Nucleus accumbens (tissue), 56 donors: ENCODE results near the gene NPS.

Source experiments
- DNase-seq, 56 donors: peaks; one replicate each; lab custom pipeline; 2025; lab: John Stamatoyannopoulos, UW

Gene NPS

DNA sequence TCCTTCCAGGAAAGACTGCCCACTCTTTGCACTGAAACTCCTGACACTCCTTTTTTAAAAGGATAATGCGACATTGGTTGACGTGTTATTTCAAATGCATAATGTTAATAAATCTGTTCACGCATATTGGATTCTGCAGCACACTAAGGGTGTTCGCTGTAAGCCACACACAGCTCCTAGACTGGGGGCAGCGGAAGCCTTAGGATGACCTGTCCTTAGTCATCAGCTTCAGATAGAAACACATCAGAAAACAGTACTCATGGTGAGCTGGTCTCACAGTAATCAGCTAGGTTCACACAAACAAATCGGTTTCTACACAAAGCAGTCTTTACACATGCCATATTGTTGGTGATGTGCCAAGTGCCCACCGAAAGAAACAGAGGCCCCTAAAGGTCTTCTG, 4.3 kb downstream of the NPS start:
- DNase-seq, result no peak

DNA sequence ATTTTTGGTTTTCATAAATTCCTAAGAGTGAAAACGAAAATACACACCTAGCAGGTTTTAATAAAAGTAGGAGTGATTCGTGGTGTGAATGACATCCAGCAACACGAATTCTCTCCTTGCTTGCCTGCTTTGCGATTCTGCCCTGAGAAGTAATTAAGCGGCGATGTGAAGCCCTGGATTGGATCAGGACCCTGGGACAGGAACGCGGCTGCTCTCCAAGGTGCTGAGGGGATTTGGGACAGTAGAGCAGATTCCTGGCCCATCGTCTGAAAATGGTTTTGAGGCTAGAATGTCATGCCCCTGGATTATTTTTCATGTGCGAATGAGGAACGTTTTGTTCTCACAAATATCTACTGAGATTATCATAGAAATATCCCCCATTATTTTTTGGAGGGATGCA, 7.8 kb downstream of the NPS start:
- peak in 1 of 56 donors; percentile 11 for DNase-seq

DNA sequence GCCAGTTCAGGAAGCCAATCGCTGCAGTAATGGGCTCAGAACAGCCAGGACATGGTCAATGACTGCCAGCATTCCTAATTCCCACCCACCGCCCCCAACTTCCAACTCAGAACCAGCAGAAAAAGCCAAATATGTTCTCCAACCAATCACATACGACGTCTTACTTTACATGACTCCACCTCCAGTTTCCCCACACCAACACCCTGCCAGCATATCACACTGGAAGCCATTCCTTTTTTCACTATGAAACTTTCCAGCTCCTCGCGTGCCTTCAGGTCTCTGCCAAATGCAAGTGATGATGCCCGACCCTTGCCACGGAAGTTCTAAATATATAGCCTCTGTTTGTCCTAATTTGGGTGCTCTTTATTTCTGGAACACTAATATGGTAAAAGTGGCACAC, 12.5 kb downstream of the NPS start:
- no peak for DNase-seq

DNA sequence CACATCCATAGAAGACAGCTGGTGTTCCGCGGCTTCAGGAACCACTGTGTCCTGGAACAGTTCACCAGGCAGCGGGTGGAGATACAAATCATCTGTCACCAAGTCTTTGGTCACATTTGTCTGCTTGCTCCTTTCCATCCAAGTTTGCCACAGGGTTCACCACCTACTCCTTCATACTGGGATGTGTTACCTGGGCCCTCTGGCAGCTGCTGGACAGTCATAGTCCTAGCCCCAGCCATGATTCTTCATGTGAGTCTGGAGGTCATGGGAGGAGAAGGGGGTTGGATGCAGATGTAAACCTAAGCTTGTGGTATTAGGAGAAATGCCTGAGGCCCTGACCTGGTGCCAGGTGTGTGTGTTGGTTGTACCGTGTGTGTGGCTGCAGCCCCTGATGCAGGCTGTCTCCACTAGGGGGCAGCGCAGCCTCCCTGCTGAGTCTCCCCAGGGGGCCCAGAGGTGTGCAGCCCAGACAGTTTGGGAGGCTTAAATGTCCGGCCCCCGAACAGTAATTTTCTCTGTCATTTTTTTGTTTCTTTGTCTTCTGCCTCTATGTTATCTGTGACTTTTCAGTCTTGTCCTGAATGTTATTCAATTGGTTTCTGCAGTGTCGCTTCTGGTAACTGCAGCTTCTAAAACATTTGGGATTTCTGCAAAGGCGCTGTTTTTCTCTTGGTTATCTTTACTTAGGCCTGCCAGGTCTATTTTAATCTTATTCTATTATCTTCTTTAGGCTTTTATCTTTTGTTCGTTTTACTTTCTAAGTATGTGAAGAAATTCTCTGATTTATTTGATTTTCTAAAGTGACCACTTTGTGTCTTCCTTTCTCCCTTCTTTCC, 14.8 kb downstream of the NPS start:
- DNase-seq, result peak in 5 of 56 donors; percentile 8 to 58 (median 32)

DNA sequence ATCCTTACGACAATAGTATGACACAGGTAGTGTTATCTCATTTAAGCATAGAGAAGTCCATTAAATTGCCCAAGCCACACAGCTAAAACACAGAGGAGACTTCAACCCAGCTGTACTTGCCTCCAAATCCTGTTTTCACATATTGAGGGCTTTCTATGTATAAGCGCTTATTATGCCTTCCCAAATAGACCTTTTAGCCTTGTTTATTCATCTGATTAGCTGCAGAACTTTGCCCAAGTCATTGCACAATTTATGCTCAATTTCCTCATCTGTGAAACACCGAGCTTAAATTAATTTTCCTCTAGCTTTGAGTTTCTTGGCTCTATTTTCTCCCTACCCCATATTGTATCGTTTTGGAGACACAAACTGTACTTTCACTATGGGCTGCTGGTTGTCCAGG, 15.5 kb downstream of the NPS start:
- DNase-seq, result no peak

DNA sequence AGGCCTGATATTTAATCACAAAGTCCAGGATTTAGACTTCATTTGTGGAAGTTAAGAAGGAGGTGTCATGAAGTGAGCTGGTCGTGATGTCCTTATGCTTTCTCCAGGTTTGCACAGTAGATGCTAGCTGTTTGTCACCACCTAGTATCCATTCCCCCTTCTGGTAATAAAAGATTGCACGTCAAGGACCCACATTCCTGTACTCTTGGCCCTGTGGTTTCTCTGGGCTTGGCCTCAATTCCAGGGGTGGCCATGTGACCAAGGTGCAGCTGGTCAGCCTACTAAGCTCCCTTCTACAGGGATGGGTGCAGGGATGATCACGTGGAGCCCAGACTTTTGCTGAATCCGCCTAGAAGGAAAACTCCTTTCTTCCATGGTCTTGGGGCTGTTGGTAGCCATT, 16.5 kb downstream of the NPS start:
- DNase-seq, result no peak

DNA sequence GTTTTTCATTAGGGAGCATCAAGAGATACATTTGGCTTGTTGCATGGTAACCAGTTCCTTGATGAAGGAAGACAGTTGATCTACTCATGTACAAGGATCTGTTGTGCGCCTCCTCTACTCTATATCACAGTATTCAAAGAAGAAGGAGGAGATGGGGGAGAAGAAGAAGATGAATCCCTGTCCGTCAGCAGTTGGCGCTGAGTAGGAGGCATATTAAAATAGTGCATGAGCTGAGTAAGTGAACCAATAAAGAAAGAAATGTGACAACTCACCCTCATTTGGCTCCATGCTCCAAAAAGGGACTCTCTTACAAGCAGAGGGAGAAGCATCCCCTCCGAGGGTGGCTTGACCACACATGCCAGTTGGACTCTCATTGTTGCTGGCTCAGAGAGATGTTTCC, 20.1 kb downstream of the NPS start:
- no peak for DNase-seq

DNA sequence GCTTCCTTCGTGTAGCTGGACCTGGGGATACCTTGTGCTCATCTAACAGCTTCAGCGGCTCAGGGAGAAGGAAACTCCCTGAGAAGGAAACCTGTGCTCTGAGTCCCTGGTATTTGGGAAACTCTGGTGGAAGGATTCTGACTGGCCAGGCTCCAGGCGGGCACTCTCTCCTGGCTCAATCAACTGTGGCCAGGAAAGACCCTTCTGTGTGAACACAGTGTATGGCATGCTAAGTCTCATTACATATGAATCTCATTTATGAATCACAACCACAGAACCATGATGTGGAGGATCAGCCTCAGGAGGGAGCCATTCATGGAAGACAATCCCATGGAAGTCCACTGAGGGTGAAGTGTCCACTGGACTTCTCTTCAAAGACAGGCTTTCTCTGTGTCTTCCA, 20.9 kb downstream of the NPS start:
- no peak for DNase-seq

DNA sequence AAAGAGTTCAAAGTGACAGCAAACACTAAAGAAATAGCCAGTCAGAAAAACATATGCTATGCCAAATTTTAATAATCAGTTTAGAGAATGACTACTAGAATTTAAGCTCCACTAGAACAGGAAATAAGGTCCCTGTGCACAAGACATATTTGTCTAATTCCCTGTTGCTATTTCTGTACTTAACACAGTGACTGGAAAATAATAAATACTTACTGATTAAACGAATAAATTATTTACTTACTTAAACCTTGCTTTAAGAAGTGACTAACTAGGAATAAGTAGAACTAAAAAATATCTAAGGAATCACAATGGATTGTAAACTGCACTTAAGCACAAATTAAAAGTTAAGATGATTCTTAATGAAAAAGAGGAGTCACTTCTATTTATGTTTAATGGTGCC, 22.3 kb downstream of the NPS start:
- no peak for DNase-seq

DNA sequence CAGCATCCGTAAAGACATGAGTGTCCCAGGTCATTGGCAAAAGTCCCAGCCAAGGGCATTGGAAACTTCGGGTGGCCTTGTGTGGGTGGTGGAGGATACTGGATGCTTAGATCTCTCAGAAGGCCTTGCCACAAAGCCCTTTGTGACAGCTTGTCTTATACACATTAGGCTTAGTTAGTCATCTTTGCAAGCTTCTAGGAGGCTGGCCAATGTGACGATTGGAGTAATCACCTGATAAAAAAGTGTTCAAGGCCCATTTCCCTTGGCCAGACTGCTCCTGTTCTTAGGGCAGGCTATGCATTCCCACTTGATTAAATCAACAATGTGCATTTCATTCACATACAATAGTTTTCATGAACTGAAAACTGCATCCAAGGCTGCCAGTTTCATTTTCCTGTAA, 26.9 kb downstream of the NPS start:
- DNase-seq, result no peak

DNA sequence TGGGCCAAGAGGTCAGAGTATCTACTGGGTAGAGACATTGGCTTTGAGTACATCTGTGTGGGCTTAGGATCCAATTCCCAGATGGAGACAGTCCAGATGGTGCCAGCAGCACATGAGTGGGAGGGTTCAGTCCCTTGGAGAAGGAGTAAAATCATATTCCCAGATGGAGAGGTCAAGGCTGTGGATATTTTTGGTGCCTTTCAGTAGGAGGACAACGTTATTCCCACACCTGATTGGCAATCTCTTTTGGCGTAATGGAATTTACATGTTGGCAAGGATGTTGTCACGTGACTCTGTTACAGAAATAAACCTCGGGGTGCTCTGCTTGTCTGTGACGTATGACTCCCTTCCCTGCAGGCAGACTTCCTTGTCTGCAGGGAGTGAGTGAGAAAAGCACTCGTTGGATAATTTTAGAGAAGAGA, 27.6 kb downstream of the NPS start:
- peak in 6 of 56 donors; percentile 10 to 52 (median 22) for DNase-seq

DNA sequence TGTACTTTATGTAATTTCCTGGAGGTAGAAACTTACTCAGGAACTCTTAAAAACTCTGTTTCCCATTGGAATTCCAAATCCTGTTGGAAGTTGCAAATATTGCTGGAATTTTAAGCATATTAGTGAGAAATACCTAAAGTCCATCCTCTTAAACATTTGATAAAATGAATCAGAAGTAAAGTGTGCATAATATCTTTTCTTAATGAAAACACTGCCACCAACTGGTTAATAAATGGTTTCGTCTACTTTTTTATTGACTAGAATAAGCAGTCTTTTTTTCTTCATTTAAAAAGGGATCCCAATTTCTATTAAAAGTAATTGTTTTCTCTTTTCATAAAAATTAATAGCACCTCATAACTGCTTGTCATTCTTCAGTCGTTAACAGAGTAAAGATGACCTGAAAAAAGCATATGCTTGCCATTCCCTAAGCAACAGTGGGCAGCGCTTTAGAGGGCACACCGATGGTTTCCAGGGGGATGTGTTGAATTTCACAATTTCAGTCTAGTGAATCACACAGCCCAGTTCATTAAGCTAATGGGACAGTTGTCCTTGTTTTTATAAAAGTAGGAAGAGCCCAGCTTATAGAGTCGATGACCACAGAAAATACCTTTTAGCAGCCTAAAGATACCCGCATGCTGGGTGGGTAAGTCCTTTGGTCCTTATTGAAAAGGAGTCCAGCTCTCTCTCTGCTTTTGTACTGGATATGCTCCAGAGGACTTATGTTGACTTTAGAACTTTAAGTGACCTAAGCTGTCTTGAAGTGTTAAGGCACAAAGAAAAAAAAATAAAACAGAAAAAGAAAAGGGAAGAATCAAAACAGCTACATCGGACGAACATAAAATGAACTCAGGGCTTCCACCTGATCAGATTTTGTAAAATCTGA, 28.5 kb downstream of the NPS start:
- no peak for DNase-seq

DNA sequence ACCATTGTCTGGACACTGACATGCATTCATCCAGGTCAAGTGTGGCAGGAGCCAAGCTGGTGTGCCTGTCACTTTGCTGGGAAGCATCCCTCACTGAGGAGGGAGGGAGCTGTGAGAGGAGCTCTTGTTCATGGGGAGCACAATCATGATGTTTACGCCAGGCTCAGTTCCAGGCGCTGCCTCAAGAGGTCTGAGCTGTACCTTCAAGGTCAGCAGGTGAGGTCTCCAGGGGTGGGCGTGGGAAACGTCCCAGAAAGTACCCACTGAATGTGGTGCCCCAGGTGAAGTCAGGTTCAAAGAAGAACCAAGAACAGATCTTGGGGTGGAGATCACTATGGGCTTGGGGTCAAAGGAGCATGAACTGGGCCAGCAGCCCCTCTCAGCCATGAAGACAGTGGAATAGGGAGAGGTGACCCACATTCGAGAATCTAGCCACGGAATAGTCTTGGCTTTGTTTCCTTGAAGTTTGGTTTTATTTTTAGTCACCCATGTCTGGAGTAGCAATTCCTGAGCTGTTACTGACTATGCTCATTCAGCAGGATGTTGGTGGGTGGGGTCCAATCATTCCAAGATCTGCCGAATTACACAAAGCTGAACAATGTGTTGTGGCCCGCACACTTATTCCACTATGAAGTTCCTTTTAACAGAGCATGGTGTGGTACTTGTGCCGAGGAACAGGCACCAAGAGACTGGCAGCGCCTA, 29.3 kb downstream of the NPS start:
- DNase-seq, result no peak

DNA sequence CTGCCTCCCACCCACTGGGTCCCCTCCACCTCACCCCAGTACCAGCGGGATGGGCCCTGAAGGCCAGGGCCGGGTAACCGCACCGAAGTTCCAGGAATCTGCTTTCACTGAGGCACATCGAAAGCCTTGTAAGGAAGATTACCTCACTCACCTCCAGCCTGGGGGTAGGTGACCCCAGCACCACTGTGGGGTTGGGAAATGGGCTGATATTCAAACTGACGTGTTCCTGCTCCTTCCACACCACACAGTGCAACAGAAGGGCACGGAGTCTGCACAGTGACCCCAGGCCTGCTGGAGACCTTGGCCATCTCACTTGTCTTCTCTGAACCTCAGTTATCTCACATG, 29.8 kb downstream of the NPS start:
- no peak for DNase-seq

DNA sequence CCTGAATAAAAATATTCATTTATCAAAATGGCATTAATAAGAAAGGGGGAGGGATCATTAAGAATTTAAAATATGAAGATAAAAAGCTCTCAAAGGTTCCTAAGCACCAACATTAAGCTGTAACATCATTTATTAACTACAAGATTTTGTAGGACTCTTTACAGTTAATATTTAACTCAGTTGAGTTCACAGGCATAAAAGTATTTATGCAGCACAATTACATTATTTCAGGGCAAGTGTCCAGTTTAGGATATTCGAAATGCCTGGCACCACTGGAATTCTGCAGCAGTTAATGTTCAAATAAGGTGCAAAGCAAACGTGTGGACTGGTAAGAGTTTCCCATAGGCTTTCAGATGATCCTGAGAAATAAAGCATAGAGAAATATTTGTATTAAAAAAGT, 30.5 kb downstream of the NPS start:
- DNase-seq, result no peak

DNA sequence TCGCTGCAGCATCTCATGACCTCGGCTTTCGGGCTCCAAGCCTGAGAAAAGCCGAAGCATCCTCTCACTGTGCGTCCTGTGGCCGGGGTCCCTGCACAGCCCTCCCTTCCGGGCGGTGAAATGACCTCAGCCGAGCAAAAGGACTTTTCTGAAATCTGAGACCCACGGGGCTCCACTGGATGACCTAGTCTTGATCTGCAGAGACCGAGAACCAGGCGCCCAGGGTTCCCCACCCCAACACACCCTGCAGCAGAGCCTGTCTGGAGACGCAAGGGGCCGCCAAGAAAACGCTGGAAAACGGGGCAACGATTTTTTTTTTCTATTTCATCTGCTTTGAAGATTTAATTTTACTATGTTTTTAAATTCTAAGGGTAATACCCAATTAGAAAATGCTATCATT, 31.7 kb downstream of the NPS start:
- no peak for DNase-seq

DNA sequence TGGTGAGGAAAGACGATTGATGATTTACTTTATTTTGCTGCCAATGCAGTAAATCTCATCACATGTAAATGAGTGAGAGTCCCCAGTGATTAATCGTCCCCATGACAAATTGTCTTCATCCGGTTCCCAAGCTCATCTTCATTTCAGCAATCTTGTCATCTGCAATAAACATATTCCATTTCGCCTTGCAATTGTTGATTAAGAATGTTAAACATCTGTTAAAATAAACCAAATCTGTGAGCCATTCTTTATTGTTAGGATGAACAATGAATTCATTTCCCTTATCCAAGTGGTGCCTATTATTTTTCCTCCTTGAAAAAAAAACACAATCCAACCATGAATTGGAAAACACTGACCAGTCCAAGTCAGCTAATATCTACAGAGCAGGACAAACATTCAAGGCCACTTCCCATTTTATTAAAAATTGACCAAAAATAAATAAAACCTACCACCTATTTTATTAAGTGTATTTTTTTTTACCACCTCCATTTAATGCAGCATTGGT, 36.5 kb downstream of the NPS start:
- DNase-seq, result no peak

DNA sequence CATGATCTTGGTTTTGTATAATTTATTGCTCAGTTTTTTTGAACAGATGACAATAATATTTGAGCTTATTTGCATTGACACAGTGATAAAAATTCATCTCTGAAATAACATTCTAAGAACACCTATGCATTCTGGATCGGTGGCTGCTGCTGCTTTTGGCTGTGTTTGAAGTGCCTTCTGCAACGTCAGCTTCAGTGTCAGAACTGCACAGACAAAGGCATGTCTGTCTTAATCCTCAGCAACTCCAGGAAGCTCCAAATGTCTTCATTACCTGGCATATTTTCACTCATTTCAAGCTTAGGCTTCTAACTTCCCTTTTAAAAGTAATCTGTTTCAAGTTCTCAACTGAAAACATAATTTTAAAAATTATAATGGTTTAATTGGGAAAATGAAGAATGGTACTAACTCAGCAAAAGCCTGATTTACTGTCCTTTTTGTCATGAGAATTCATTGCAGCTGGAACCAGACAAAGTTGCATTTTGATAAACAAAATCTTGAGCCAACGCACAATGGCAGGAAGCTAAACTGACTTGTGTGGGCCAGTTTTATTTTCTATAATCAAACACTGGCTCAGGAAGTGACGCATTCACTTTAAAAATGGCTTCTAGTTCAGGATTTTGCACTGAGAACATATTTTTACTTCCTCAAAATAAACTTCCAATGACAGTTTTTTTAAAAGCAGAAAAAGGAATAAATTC, 38.7 kb downstream of the NPS start:
- DNase-seq, result peak in 2 of 56 donors; percentile 18 to 28

DNA sequence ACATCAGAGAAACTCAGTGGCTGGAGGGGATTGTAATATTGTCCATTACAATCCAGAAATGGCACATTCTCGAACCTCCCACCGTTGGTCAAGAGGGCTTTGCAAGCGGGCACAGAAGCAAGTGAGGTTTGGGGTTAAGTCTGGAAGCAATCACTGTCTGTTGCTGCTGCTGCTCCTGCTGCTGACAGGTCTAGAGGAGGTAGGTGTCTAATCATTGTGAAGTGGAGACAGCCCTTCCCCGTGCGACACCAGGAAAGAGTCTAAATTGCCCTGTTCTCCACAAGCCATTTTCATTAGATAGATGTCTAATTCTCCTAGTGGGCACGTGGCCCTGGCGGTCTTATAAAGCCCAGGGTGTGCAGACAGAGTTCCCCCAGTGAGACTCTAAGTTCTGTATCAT, 43.5 kb downstream of the NPS start:
- DNase-seq, result peak in 1 of 56 donors; percentile 10

DNA sequence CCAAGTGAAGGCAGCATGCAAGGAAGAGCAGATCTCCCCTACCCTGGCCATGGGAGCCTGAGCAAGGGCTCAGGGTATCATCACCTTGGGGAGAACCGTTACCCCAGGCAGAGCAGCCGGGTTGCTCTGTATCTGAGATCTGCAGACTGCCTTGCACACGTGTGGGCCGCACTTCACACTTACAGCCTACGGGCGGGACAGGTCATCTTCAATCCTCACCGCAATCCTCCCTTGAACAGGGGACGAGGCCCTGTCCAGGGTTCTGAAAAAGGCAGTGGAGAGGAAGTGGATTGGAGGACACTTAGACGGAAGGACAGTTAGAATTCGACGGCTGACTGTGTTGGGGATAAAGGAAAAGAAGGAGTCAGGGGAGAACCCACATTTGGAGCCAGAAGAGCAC, 51.4 kb downstream of the NPS start:
- no peak for DNase-seq
